ENCODE results near the gene ARHGAP44. TPM values are rescaled to one million over a fixed set of nuclear protein-coding genes. Genes with fewer than 3 reads are reported as not detected.

Gene ARHGAP44
- total and polyA plus RNA-seq, 4 donors = 0.14 to 1.3 (median 0.42) TPM

GRCh38 chr17:12927541-12928425, 138.5 kb downstream of the ARHGAP44 start:
- TF ChIP-seq NR2F2 (IDR thresholded peaks at IDR 0.05) (peak; percentile 38), EGR1 (IDR thresholded peaks at IDR 0.05; ENCODE audit: low read depth in 2 of 2) (no peak)
- Histone ChIP-seq H3K4me1 (ENCODE audit: control insufficient read depth in 4 of 4, insufficient read depth in 4 of 4, low read length in 3 of 4) (no peaks in the 10 kb centered on the region), H3K36me3 (ENCODE audit: control insufficient read depth in 4 of 4, insufficient read depth in 3 of 4, low read depth in 1 of 4, low read length in 3 of 4) (no peaks in the 10 kb centered on the region), H3K27ac (ENCODE audit: low read depth in 1 of 2, low read length in 2 of 2) (no peak overlapping the region), H3K4me3 (ENCODE audit: low read depth in 1 of 3, low read length in 3 of 3) (no peak overlapping the region), H3K27me3 (ENCODE audit: control insufficient read depth in 4 of 4, insufficient read depth in 4 of 4, low read length in 3 of 4) (no peaks in the 10 kb centered on the region), H3K9me3 (ENCODE audit: control insufficient read depth in 4 of 4, low read length in 3 of 4) (no peaks in the 10 kb centered on the region), H3K9ac (ENCODE audit: low read depth in 1 of 2, low read length in 2 of 2) (no peak overlapping the region)
- DNase-seq (ENCODE audit: low spot score) = no peak
- 54% methylated on average over 5 of the region's 5 CpGs for WGBS

- H3K4me3 ChIP-seq (ENCODE audit: low read depth in 1 of 3, low read length in 3 of 3) = no peak overlapping the region
- 39% methylated on average over 2 of the region's 2 CpGs for WGBS
- H3K27ac ChIP-seq (ENCODE audit: low read depth in 1 of 2, low read length in 2 of 2) = no peak overlapping the region
- no peak overlapping the region for H3K9ac ChIP-seq (ENCODE audit: low read depth in 1 of 2, low read length in 2 of 2)
- no peak for DNase-seq (ENCODE audit: low spot score)
- TF ChIP-seq GABPA (IDR thresholded peaks at IDR 0.05 in 1 of 2, conservative IDR thresholded peaks at IDR 0.05 in 1 of 2) (no peak), RAD21 (IDR thresholded peaks at IDR 0.05) (peak; percentile 89 to 90), CTCF (IDR thresholded peaks at IDR 0.05; ENCODE audit: low read depth, low read length, missing input control) (peak; percentile 57)
- H3K9me3 ChIP-seq (ENCODE audit: control insufficient read depth in 4 of 4, low read length in 3 of 4) = no peaks in the 10 kb centered on the region
- no peaks in the 10 kb centered on the region for H3K36me3 ChIP-seq (ENCODE audit: control insufficient read depth in 4 of 4, insufficient read depth in 3 of 4, low read depth in 1 of 4, low read length in 3 of 4)
- H3K4me1 ChIP-seq (ENCODE audit: control insufficient read depth in 4 of 4, insufficient read depth in 4 of 4, low read length in 3 of 4) = no peaks in the 10 kb centered on the region
- no peaks in the 10 kb centered on the region for H3K27me3 ChIP-seq (ENCODE audit: control insufficient read depth in 4 of 4, insufficient read depth in 4 of 4, low read length in 3 of 4)
Observed at GRCh38 chr17:12928736-12929135, 139.4 kb downstream of the ARHGAP44 start.

GRCh38 chr17:12936501-12936900, 147.2 kb downstream of the ARHGAP44 start:
- Histone ChIP-seq H3K27me3 (ENCODE audit: control insufficient read depth in 4 of 4, insufficient read depth in 4 of 4, low read length in 3 of 4) (no peaks in the 10 kb centered on the region), H3K4me1 (ENCODE audit: control insufficient read depth in 4 of 4, insufficient read depth in 4 of 4, low read length in 3 of 4) (no peaks in the 10 kb centered on the region), H3K4me3 (ENCODE audit: low read depth in 1 of 3, low read length in 3 of 3) (no peak overlapping the region), H3K27ac (ENCODE audit: low read depth in 1 of 2, low read length in 2 of 2) (no peak overlapping the region), H3K9me3 (ENCODE audit: control insufficient read depth in 4 of 4, low read length in 3 of 4) (no peaks in the 10 kb centered on the region), H3K36me3 (ENCODE audit: control insufficient read depth in 4 of 4, insufficient read depth in 3 of 4, low read depth in 1 of 4, low read length in 3 of 4) (no peaks in the 10 kb centered on the region), H3K9ac (ENCODE audit: low read depth in 1 of 2, low read length in 2 of 2) (no peak overlapping the region)
- 55% methylated on average over 3 of the region's 3 CpGs for WGBS
- TF ChIP-seq SP1 (IDR thresholded peaks at IDR 0.05) = no peak
- TF ChIP-seq HNF4G (IDR thresholded peaks at IDR 0.05) = no peak
- no peak for TF ChIP-seq RAD21 (IDR thresholded peaks at IDR 0.05)
- TF ChIP-seq YY1 (IDR thresholded peaks at IDR 0.05) = no peak
- TF ChIP-seq FOXA2 (IDR thresholded peaks at IDR 0.05) = no peak
- no peak for TF ChIP-seq MAX (IDR thresholded peaks at IDR 0.05)
- no peak for TF ChIP-seq FOXA1 (IDR thresholded peaks at IDR 0.05)
- TF ChIP-seq HNF4A (conservative IDR thresholded peaks at IDR 0.05) = no peak
- DNase-seq (ENCODE audit: low spot score) = no peak
